ENCODE measurements around the gene CD3D. TPM values are rescaled to one million over a fixed set of nuclear protein-coding genes. Genes with fewer than 3 reads are reported as not detected.

The CD3D gene
- total and polyA plus RNA-seq, 12 donors: 0.44 to 8.0 (median 2.2) TPM

- 78 to 88% (median 83%) methylated on average over 3 of the region's 3 CpGs for WGBS, 4 donors
- Histone ChIP-seq H3K36me3 (replicated peaks in 1 of 2) (no peaks in the 10 kb centered on the region), H3K27ac (no peak overlapping the region), H3K9me3 (replicated peaks in 1 of 3) (no peaks in the 10 kb centered on the region), H3K4me1 (replicated peaks in 1 of 2) (peaks cover 0 to 9% of the 10 kb centered on the region in 2 donors), H3K4me3 (no peak overlapping the region), H3K27me3 (no peaks in the 10 kb centered on the region)
- intact Hi-C loops (cut with DNase I): no loop called here
- DNase-seq: no peak
- TF ChIP-seq POLR2A (IDR thresholded peaks at IDR 0.05) (no peak), CTCF (IDR thresholded peaks at IDR 0.05) (no peak)
Measured at GRCh38 chr11:118320515-118320914, 22.0 kb downstream of the CD3D start.

DNA sequence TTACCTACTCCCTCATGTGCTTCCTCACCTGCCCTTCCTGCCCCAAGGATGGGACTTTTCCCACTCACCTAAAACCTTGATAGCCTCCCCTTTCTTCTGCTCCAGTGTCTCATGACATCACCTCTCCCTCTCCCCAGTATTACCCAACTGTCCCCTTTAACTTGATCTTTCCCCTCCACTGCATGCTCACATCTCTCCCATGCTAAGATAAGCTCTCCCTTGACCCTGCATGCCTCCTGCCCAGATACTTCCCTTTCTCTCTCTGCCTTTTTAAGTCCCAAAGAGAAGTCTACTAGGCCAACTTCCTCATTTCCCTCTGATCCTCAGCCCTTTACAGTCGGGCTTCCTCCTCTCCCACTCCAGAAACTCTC, 23.2 kb downstream of the CD3D start:
- Histone ChIP-seq H3K36me3 (replicated peaks in 1 of 2) (no peaks in the 10 kb centered on the region), H3K4me3 (no peak overlapping the region), H3K27me3 (peaks cover 2% of the 10 kb centered on the region), H3K27ac (no peak overlapping the region), H3K4me1 (replicated peaks in 1 of 2) (peaks cover 0 to 9% of the 10 kb centered on the region in 2 donors), H3K9me3 (replicated peaks in 1 of 3) (no peaks in the 10 kb centered on the region)
- no peak for DNase-seq
- 45 to 61% (median 51%) methylated on average over 1 of the region's 1 CpG for WGBS, 4 donors
- no peak for TF ChIP-seq CTCF (IDR thresholded peaks at IDR 0.05)
- no peak for TF ChIP-seq POLR2A (IDR thresholded peaks at IDR 0.05)
- intact Hi-C loops (cut with DNase I): no loop called here

GRCh38 chr11:118318581-118319336, 23.7 kb downstream of the CD3D start:
- 73 to 78% (median 74%) methylated on average over 11 of the region's 11 CpGs for WGBS, 4 donors
- DNase-seq: no peak
- Histone ChIP-seq H3K9me3 (replicated peaks in 1 of 3) (no peaks in the 10 kb centered on the region), H3K27ac (no peak overlapping the region), H3K4me3 (no peak overlapping the region), H3K4me1 (replicated peaks in 1 of 2) (peaks cover 0 to 9% of the 10 kb centered on the region in 2 donors), H3K27me3 (peaks cover 6% of the 10 kb centered on the region), H3K36me3 (replicated peaks in 1 of 2) (no peaks in the 10 kb centered on the region)
- intact Hi-C loops (cut with DNase I): no loop called here
- no peak for TF ChIP-seq CTCF (IDR thresholded peaks at IDR 0.05)
- TF ChIP-seq POLR2A (IDR thresholded peaks at IDR 0.05): no peak

DNA sequence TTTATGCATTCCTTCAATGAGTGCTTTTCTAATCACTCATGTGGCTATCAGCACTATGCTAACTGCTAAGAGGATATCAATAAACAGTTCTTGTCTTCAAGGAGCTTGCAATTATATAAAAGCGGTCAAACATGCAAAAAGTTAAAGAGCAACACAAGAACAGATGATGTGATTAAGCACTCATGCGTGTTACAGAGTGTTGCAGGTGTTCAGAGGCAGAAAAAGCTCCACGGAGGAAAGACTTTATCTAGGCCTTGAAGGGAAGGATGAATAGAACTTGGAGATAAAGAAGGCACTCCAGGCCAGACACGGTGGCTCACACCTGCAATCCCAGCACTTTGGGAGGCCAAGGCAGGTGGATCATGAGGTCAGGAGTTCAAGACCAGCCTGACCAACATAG, 24.4 kb downstream of the CD3D start:
- peaks cover 0 to 9% of the 10 kb centered on the region in 2 donors for H3K4me1 ChIP-seq (replicated peaks in 1 of 2)
- no peak overlapping the region for H3K4me3 ChIP-seq
- peaks cover 12% of the 10 kb centered on the region for H3K27me3 ChIP-seq
- DNase-seq: no peak
- TF ChIP-seq POLR2A (IDR thresholded peaks at IDR 0.05) (no peak), CTCF (IDR thresholded peaks at IDR 0.05) (no peak)
- H3K9me3 ChIP-seq (replicated peaks in 1 of 3): no peaks in the 10 kb centered on the region
- H3K27ac ChIP-seq: no peak overlapping the region
- 72 to 81% (median 78%) methylated on average over 4 of the region's 4 CpGs for WGBS, 4 donors
- intact Hi-C loops (cut with DNase I): no loop called here
- no peaks in the 10 kb centered on the region for H3K36me3 ChIP-seq (replicated peaks in 1 of 2)
